ENCODE data around the gene GATD1. TPM values are rescaled to one million over a fixed set of nuclear protein-coding genes. Genes with fewer than 3 reads are reported as not detected.
A peak's percentile ranks its signal among the peaks of the same experiment; 100 is the strongest.

Gene GATD1
- 33.1 TPM for polyA plus RNA-seq (2013)

DNA sequence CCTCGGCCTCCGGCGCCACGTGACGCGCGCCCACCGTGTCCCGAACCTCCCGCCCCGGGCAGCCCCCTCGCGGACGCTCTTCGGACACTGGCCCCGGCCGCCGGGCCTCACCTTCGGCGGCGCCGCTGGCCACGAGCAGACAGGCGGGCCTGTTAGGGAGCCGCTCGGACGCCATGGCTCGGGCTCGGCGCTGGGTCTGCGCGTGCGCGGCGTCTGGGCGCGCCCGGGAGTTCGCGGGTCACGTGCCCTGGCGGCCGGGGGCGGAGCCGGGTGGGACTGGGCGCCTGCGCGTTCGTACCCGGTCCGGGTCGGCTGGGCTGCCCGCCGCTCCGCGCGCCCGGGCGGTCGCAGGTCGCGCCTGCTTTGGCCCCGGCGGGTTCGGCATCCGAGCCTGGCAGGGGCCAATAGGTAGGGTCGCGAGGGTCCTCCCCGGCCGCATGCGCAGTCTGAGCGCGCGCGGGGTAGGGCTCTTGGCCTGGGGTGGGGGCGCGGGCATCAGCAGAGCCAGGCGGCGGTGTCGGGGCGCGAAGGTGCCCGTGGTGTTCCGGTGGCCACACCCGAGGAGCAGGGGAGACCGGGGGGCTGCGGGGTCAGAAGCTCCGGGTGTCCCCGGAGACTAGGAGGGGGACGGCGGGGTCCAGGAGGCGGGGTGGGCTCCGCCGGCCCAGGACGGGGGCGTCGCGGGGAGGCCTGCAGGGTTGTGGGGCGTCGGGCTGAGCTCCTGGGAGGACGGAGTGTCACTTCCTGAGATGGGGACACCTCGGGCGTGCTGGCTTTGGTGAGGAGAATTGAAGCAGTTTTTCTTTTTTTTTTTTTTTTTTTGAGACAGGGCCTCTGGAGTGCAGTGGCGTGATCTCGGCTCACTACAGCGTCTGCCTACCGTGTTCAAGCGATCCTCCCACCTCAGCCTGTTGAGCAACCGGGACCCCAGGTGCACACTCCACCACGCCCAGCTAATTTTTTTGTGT, at the start of gene GATD1:
Gene GATD1, minus strand, starts transcription at position 200 of the 968 bp plus-strand sequence. Its CDS starts 25 bp downstream, at position 175.
- WGBS (ENCODE audit: insufficient coverage): under 1% methylated on average over 95 of the region's 110 CpGs
- POLR2A ChIA-PET: no interaction called here
- peaks cover 3 to 27% (median 11%) of the 10 kb centered on the region in 4 experiments for H3K36me3 ChIP-seq (ENCODE audit: control insufficient read depth in 4 of 4, insufficient read depth in 4 of 4, low read length in 3 of 4)

GRCh38 chr11:826836-827145, 49.5 kb upstream of the GATD1 start:
- no peak for DNase-seq
- H3K27me3 ChIP-seq (replicated peaks in 2 of 5; ENCODE audit: control insufficient read depth in 4 of 5, insufficient read depth in 5 of 5, low read length in 4 of 5): peaks cover 0 to 49% (median 22%) of the 10 kb centered on the region in 5 experiments
- ChIA-PET CTCF (interaction anchor here (1.8 kb wide), 1 partner anchor 8 kb away, joined by 4 read pairs; no protein-coding TSS in a partner anchor), POLR2A (interaction anchor here (0.9 kb wide), 1 partner anchor 16 kb away, joined by 3 read pairs; the partner anchor contains the start of gene TSPAN4)
- H3K4me3 ChIP-seq (ENCODE audit: control insufficient read depth in 1 of 7, extremely low read depth in 1 of 7, insufficient read depth in 4 of 7, low read depth in 2 of 7, low read length in 6 of 7): peak overlapping the region; percentile 13 to 71 (median 54)
- H3K27ac ChIP-seq (ENCODE audit: insufficient read depth in 1 of 2, low read depth in 1 of 2, low read length in 2 of 2, poor library complexity in 1 of 2, severe bottlenecking in 2 of 2): no peak overlapping the region
- WGBS (ENCODE audit: insufficient coverage): under 1% methylated on average over 22 of the region's 22 CpGs
- H3K36me3 ChIP-seq (ENCODE audit: control insufficient read depth in 4 of 4, insufficient read depth in 4 of 4, low read length in 3 of 4): peaks cover 0 to 31% (median 16%) of the 10 kb centered on the region in 4 experiments
- H3K4me1 ChIP-seq (ENCODE audit: control extremely low read depth in 1 of 4, control insufficient read depth in 4 of 4, insufficient read depth in 4 of 4, low read length in 3 of 4): peaks cover 0 to 69% (median 62%) of the 10 kb centered on the region in 4 experiments
- no peaks in the 10 kb centered on the region for H3K9me3 ChIP-seq (ENCODE audit: control extremely low read depth in 1 of 5, control insufficient read depth in 4 of 5, insufficient read depth in 2 of 5, low read depth in 1 of 5, low read length in 4 of 5)

More for the DNA sequence above, at the start of gene GATD1:
- CTCF ChIA-PET: interaction anchor here (0.9 to 1.8 kb wide), 4 partner anchors 9 to 71 kb away, joined by 3 to 4 read pairs (median 3); no protein-coding TSS in a partner anchor
- Histone ChIP-seq H3K9me3 (ENCODE audit: control extremely low read depth in 1 of 5, control insufficient read depth in 4 of 5, insufficient read depth in 2 of 5, low read depth in 1 of 5, low read length in 4 of 5) (no peaks in the 10 kb centered on the region), H3K4me1 (ENCODE audit: control extremely low read depth in 1 of 4, control insufficient read depth in 4 of 4, insufficient read depth in 4 of 4, low read length in 3 of 4) (peaks cover 0 to 25% (median 19%) of the 10 kb centered on the region in 4 experiments), H3K27ac (ENCODE audit: insufficient read depth in 1 of 2, low read depth in 1 of 2, low read length in 2 of 2, poor library complexity in 1 of 2, severe bottlenecking in 2 of 2) (peak within 1 kb of the TSS in 1 of 2 experiments; percentile 66), H3K4me3 (ENCODE audit: control insufficient read depth in 1 of 7, extremely low read depth in 1 of 7, insufficient read depth in 4 of 7, low read depth in 2 of 7, low read length in 6 of 7) (peak within 1 kb of the TSS; percentile 58 to 84 (median 75)), H3K27me3 (replicated peaks in 2 of 5; ENCODE audit: control insufficient read depth in 4 of 5, insufficient read depth in 5 of 5, low read length in 4 of 5) (no peaks in the 10 kb centered on the region)
- DNase-seq: peak; percentile 80 to 89 (median 86)

DNA sequence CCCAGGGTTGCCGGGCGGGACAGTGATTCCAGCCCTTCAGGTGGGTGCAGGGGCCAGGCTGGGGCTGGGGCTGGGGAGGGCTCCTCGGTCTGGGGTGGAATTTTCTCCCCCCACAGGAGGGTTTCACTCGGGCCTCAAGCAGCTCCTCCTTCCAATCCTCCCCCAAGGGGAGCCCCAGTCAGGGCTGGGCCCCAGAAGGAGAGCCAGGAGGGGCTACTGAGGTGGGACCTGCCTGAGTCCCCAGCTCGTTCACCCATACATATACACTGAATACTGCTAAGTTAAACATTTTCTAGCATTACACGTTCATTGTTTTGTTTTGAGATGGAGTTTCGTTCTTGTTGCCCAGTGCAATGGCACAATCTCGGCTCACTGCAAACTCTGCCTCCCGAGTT, 48.9 kb upstream of the GATD1 start:
- ChIA-PET CTCF (interaction anchor here (1.8 kb wide), 1 partner anchor 9 kb away, joined by 4 read pairs; no protein-coding TSS in a partner anchor), POLR2A (interaction anchor here (0.9 kb wide), 1 partner anchor 17 kb away, joined by 3 read pairs; the partner anchor contains the start of gene TSPAN4)
- H3K27me3 ChIP-seq (replicated peaks in 2 of 5; ENCODE audit: control insufficient read depth in 4 of 5, insufficient read depth in 5 of 5, low read length in 4 of 5): peaks cover 0 to 43% (median 20%) of the 10 kb centered on the region in 5 experiments
- no peak for DNase-seq
- peaks cover 0 to 32% (median 16%) of the 10 kb centered on the region in 4 experiments for H3K36me3 ChIP-seq (ENCODE audit: control insufficient read depth in 4 of 4, insufficient read depth in 4 of 4, low read length in 3 of 4)
- H3K9me3 ChIP-seq (ENCODE audit: control extremely low read depth in 1 of 5, control insufficient read depth in 4 of 5, insufficient read depth in 2 of 5, low read depth in 1 of 5, low read length in 4 of 5): no peaks in the 10 kb centered on the region
- H3K4me1 ChIP-seq (ENCODE audit: control extremely low read depth in 1 of 4, control insufficient read depth in 4 of 4, insufficient read depth in 4 of 4, low read length in 3 of 4): peaks cover 0 to 74% (median 66%) of the 10 kb centered on the region in 4 experiments
- 87% methylated on average over 5 of the region's 9 CpGs for WGBS (ENCODE audit: insufficient coverage)
- H3K4me3 ChIP-seq (ENCODE audit: control insufficient read depth in 1 of 7, extremely low read depth in 1 of 7, insufficient read depth in 4 of 7, low read depth in 2 of 7, low read length in 6 of 7): no peak overlapping the region
- no peak overlapping the region for H3K27ac ChIP-seq (ENCODE audit: insufficient read depth in 1 of 2, low read depth in 1 of 2, low read length in 2 of 2, poor library complexity in 1 of 2, severe bottlenecking in 2 of 2)

- CTCF ChIA-PET: interaction anchor here (1.8 kb wide), 1 partner anchor 9 kb away, joined by 4 read pairs; no protein-coding TSS in a partner anchor
- peaks cover 0 to 74% (median 68%) of the 10 kb centered on the region in 4 experiments for H3K4me1 ChIP-seq (ENCODE audit: control extremely low read depth in 1 of 4, control insufficient read depth in 4 of 4, insufficient read depth in 4 of 4, low read length in 3 of 4)
Observed at GRCh38 chr11:825366-826226, 48.3 kb upstream of the GATD1 start.

GRCh38 chr11:824942-825341, 47.7 kb upstream of the GATD1 start:
- H3K27me3 ChIP-seq (replicated peaks in 2 of 5; ENCODE audit: control insufficient read depth in 4 of 5, insufficient read depth in 5 of 5, low read length in 4 of 5): peaks cover 0 to 30% (median 12%) of the 10 kb centered on the region in 5 experiments
- no peaks in the 10 kb centered on the region for H3K9me3 ChIP-seq (ENCODE audit: control extremely low read depth in 1 of 5, control insufficient read depth in 4 of 5, insufficient read depth in 2 of 5, low read depth in 1 of 5, low read length in 4 of 5)
- ChIA-PET CTCF (interaction anchor here (1.8 kb wide), 1 partner anchor 10 kb away, joined by 4 read pairs; no protein-coding TSS in a partner anchor), POLR2A (no interaction called here)
- H3K36me3 ChIP-seq (ENCODE audit: control insufficient read depth in 4 of 4, insufficient read depth in 4 of 4, low read length in 3 of 4): peaks cover 0 to 32% (median 16%) of the 10 kb centered on the region in 4 experiments
- no peak overlapping the region for H3K4me3 ChIP-seq (ENCODE audit: control insufficient read depth in 1 of 7, extremely low read depth in 1 of 7, insufficient read depth in 4 of 7, low read depth in 2 of 7, low read length in 6 of 7)
- H3K27ac ChIP-seq (ENCODE audit: insufficient read depth in 1 of 2, low read depth in 1 of 2, low read length in 2 of 2, poor library complexity in 1 of 2, severe bottlenecking in 2 of 2): no peak overlapping the region
- H3K4me1 ChIP-seq (ENCODE audit: control extremely low read depth in 1 of 4, control insufficient read depth in 4 of 4, insufficient read depth in 4 of 4, low read length in 3 of 4): peaks cover 0 to 72% (median 67%) of the 10 kb centered on the region in 4 experiments
- 100% methylated on average over 4 of the region's 11 CpGs for WGBS (ENCODE audit: insufficient coverage)
- no peak for DNase-seq

More at GRCh38 chr11:825366-826226, 48.3 kb upstream of the GATD1 start:
- H3K36me3 ChIP-seq (ENCODE audit: control insufficient read depth in 4 of 4, insufficient read depth in 4 of 4, low read length in 3 of 4): peaks cover 0 to 32% (median 16%) of the 10 kb centered on the region in 4 experiments
- WGBS (ENCODE audit: insufficient coverage): 90% methylated on average over 7 of the region's 12 CpGs
- no peak for DNase-seq
- no peaks in the 10 kb centered on the region for H3K9me3 ChIP-seq (ENCODE audit: control extremely low read depth in 1 of 5, control insufficient read depth in 4 of 5, insufficient read depth in 2 of 5, low read depth in 1 of 5, low read length in 4 of 5)
- POLR2A ChIA-PET: interaction anchor here (0.9 kb wide), 1 partner anchor 17 kb away, joined by 3 read pairs; the partner anchor contains the start of gene TSPAN4
- H3K27ac ChIP-seq (ENCODE audit: insufficient read depth in 1 of 2, low read depth in 1 of 2, low read length in 2 of 2, poor library complexity in 1 of 2, severe bottlenecking in 2 of 2): no peak overlapping the region
- peaks cover 0 to 37% (median 15%) of the 10 kb centered on the region in 5 experiments for H3K27me3 ChIP-seq (replicated peaks in 2 of 5; ENCODE audit: control insufficient read depth in 4 of 5, insufficient read depth in 5 of 5, low read length in 4 of 5)
- no peak overlapping the region for H3K4me3 ChIP-seq (ENCODE audit: control insufficient read depth in 1 of 7, extremely low read depth in 1 of 7, insufficient read depth in 4 of 7, low read depth in 2 of 7, low read length in 6 of 7)

GRCh38 chr11:824292-824880, 47.1 kb upstream of the GATD1 start:
- H3K27me3 ChIP-seq (replicated peaks in 2 of 5; ENCODE audit: control insufficient read depth in 4 of 5, insufficient read depth in 5 of 5, low read length in 4 of 5): peaks cover 0 to 25% (median 12%) of the 10 kb centered on the region in 5 experiments
- H3K9me3 ChIP-seq (ENCODE audit: control extremely low read depth in 1 of 5, control insufficient read depth in 4 of 5, insufficient read depth in 2 of 5, low read depth in 1 of 5, low read length in 4 of 5): no peaks in the 10 kb centered on the region
- ChIA-PET POLR2A (no interaction called here), CTCF (no interaction called here)
- H3K4me3 ChIP-seq (ENCODE audit: control insufficient read depth in 1 of 7, extremely low read depth in 1 of 7, insufficient read depth in 4 of 7, low read depth in 2 of 7, low read length in 6 of 7): no peak overlapping the region
- 97% methylated on average over 54 of the region's 59 CpGs for WGBS (ENCODE audit: insufficient coverage)
- no peak for DNase-seq
- H3K36me3 ChIP-seq (ENCODE audit: control insufficient read depth in 4 of 4, insufficient read depth in 4 of 4, low read length in 3 of 4): peaks cover 0 to 32% (median 16%) of the 10 kb centered on the region in 4 experiments
- no peak overlapping the region for H3K27ac ChIP-seq (ENCODE audit: insufficient read depth in 1 of 2, low read depth in 1 of 2, low read length in 2 of 2, poor library complexity in 1 of 2, severe bottlenecking in 2 of 2)
- peaks cover 0 to 67% (median 61%) of the 10 kb centered on the region in 4 experiments for H3K4me1 ChIP-seq (ENCODE audit: control extremely low read depth in 1 of 4, control insufficient read depth in 4 of 4, insufficient read depth in 4 of 4, low read length in 3 of 4)

Data from common myeloid progenitor, CD34-positive (primary cell).